HG03045 (cell line): ENCODE measurements around the gene CAAP1.
"Not testable (repeated sequence)": the region's sequence is repeated elsewhere in the genome, so short reads cannot be mapped to it uniquely, and the experiment has no call there.

ENCODE experiments used
- ATAC-seq: cut with Tn5 transposase; IDR thresholded peaks from one replicate; pipeline ENCODE4 v1.9.1; 2021; ENCODE audit warnings: mild to moderate bottlenecking, moderate library complexity; ENCODE audit not compliant: unreplicated experiment

Gene CAAP1

GRCh38 chr9:26850995-26851394 lies 41.6 kb downstream of the CAAP1 start:
- no peak for ATAC-seq

DNA sequence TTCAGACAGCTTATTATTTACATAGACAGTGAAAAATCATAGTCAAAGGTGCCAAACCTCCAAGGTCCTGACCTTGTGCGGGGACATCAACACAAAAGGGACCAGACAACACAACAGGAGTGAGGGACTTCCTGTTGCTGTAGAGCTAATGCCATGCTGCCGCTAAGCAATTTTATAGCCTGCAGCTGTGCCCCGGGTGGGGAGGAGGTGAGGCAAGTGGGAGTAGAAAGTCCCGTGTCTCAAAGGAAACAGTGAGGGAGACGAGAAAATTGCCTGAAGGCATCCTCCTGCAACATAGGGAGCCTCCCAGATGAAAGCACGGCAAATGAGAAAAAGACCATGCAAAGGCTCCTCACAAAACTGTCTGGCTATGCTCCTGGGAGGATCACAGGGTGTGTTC lies 58.8 kb downstream of the CAAP1 start:
- ATAC-seq: no peak

- not testable (repeated sequence) for ATAC-seq
These were observed 64.1 kb downstream of the CAAP1 start for GRCh38 chr9:26828391-26828955.

DNA sequence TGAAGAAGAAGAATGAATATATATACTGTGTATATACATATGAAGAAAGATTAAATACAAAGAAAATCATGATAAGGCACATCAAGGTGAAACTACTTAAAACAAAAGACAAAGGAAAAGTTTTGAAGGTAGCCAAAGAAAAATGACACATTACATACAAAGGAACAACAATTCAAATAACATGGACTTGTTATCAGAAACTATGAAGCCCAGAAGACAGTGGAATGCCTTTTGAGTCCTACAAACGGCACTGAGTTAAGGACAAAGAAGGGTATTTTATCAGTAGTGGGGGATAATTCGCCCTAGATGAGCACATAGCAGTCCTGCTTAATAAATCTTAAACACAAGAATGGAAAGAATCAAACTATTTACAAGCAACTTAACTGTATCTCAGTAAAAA lies 77.8 kb downstream of the CAAP1 start:
- ATAC-seq: no peak

DNA sequence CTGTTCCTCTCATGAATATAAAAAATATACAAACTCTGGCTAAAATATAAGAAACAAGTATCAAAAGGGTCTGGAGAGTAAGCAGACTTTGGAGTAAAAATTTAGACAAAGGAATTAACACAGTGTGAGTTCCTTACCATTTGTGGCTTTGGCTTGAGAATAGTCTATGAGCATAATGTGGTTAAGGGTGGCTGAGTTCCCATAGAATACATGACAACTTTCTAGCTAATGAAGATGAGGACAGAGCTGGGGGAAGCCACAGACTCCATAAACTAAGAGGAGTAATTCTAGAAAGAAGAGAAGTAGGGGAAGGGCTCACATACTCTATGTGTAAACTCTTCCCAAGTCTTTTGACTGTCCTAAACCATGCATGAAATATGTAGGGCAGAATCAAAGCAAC lies 79.4 kb downstream of the CAAP1 start:
- ATAC-seq: no peak

- no peak for ATAC-seq
These were observed 80.4 kb downstream of the CAAP1 start for GRCh38 chr9:26812217-26812616.

DNA sequence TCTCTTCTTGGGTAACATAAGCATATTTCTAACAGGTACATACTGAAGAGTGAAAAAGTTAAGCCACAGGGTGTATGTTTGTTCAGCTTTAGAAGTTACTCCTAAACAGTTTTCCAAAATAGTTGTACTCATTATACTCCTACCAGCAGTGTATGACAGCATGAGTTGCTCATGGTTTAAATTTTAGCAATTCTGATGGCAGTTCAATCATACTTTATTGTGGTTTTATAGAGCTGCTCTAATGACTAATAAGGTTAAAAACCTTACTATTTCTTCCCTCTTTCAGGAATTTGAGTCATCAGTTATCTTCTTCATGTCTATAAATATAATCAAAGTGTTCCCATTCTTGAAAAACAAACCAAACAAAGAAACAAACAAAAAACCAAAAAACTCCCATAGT lies 81.5 kb downstream of the CAAP1 start:
- ATAC-seq: no peak

DNA sequence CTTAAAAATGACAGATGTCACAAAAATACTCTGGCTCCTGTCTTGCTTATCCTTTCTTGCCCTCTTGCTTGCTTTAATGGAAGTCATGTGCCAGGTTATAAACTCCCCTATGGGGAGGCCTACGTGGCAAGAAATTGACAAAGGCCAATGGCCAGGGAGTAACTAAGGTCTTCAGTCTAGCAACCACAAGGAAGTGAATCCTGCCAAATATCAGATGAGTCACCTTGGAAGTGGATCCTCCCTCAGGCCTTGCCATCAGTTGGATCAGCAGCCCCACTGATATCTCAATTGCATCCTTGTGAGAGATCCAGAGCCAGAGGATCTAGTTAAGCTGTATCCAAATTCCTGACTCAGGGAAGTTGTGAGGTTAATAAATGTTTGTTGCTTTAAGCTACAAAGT lies 82.8 kb downstream of the CAAP1 start:
- no peak for ATAC-seq

DNA sequence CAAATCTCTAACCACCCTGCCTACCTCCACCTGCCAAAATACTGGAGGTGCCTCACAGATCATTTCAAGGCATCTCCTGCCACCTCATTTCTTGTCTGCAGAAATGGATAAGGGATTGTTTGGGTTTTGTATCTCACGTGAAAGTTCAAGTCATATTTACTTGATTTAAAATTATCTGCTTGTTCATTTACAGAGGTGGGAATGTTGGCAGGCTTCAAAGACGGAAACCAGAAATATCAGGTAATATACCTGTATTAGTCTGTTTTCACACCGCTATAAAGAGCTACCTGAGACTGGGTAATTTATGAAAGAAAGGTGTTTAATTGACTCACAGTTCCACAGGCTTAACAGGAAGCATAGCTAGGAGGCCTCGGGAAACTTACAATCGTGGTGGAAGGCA lies 85.4 kb downstream of the CAAP1 start:
- no peak for ATAC-seq

DNA sequence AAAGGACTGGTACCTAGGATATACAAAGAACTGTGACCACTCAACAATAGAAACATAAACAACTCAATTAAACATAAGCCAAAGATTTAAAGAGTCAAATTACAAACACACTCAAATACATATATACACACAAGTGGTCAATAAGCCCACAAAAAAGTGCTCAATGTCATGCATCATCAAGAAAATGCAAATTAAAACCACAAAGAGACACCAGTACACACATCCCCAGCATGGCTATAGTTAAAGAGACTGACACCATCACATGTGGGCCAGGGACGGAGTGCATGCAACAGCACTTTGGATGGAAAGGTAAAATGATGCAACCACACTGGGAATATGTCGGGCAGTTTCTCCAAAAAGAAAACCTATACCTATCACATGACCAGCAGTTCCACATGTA lies 89.7 kb downstream of the CAAP1 start:
- ATAC-seq: no peak

DNA sequence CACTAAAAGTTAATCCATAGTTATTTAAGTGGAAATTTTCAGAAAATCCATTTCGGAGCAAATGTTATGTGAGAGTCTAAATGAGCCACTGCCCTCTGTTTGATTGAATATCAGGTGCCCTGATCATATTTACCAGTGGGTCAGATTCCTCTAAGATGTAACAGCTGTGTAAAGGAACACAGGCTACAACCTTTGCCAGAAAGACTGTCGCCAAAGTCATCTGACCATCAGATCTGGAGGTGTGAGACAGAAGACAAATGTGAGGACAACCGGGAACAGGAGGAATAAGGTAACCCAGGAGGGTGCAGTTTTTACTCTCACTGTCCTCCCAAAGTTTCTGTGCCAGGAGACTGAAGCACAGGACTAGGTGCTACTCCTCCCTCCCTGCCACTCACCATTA lies 90.8 kb downstream of the CAAP1 start:
- ATAC-seq: no peak

DNA sequence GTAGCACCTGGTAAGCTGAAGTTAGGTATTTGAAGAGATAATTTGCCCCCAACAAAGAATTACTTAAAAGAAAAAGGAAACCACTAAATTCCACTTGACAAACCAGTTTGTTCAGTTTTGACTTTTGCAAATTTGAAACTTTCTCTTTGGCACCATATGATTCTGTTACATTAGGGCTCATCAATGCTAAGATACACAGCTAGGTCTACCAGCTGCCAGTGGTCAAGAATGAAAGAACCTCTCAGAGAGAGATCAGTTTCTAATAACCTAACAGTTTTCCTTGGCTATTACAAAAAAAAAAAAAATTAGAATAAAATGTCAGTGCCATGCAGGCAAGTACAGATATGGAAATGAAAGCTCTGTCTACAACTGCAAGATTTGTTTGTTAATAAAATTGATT lies 92.3 kb downstream of the CAAP1 start:
- ATAC-seq: no peak

GRCh38 chr9:26791274-26791673 lies 101.3 kb downstream of the CAAP1 start:
- ATAC-seq: no peak
